ENCODE measurements around the gene AFG1L.
"Not testable (repeated sequence)": the region's sequence is repeated elsewhere in the genome, so short reads cannot be mapped to it uniquely, and the experiment has no call there.

The AFG1L gene

DNA sequence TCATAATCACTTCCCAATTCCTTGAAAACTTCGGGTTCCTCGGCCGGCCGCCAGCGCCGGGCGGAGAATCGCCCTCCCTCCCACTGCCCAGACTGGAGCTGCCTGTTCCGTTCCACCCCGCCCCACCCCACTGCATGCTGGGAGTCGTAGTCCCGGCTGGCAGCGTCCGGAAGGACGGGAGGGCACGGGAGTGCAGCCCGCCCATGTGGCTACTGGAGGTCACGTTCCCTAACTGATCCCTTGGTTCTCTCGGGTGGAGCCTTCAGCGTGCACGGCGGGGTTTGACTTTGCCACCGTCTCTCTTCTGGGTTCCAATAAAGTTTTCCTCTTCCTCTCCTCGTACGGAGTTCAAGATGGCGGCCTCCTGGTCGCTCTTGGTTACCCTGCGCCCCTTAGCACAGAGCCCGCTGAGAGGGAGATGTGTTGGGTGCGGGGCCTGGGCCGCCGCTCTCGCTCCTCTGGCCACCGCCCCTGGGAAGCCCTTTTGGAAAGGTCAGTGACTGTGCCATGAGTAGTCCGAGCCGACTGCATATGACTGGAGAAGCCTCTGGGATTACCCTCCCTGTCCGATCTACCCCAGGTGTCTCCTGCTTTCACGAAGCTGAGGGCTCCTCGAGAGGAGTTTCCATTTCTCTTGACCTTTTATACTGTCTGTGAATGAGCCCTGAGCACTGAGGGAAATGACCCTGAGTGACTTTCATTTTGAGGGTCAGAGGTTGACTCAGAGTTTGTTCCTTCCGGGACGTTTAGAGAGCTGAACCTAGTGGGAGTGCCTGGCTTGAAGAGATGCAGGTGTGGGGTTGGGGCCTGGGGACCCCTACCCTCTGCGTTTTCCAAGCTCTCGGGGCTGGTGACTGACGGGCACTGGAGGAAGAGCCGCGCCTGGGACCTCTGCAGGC, at the start of gene AFG1L:
TSS of gene AFG1L (plus strand) at position 328 of the 899 bp plus-strand sequence. CDS start at position 354, 26 bp downstream.
- Mint-ChIP-seq H3K4me1 (peaks cover 19% of the 10 kb centered on the region), H3K9me3 (no peaks in the 10 kb centered on the region), H3K27ac (peak within 1 kb of the TSS; percentile 100), H3K36me3 (peaks cover 15% of the 10 kb centered on the region), H3K4me3 (peak within 1 kb of the TSS; percentile 96)
- ATAC-seq, result peak; percentile 96
- DNase-seq (ENCODE audit: low spot score in 2 of 2), result peak; percentile 78 to 95

DNA sequence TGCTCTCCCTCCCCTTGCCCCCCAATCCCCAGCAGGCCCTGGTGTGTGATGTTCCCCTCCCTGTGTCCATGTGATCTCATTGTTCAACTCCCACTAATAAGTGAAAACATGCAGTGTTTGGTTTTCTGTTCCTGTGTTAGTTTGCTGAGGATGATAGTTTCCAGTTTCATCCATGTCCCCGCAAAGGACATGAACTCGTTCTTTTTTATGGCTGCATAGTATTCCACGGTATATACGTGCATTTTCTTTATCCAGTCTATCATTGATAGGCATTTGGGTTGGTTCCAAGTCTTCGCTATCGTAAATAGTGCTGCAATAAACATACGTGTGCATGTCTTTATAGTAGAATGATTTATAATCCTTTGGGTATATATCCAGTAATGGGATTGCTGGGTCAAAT, 49.8 kb upstream of the AFG1L start:
- H3K4me1 Mint-ChIP-seq, result peaks cover 20% of the 10 kb centered on the region
- H3K9me3 Mint-ChIP-seq; H3K4me3 Mint-ChIP-seq; DNase-seq (ENCODE audit: low spot score in 2 of 2); H3K27ac Mint-ChIP-seq; ATAC-seq: not testable (repeated sequence)
- H3K36me3 Mint-ChIP-seq, result peaks cover 29% of the 10 kb centered on the region

DNA sequence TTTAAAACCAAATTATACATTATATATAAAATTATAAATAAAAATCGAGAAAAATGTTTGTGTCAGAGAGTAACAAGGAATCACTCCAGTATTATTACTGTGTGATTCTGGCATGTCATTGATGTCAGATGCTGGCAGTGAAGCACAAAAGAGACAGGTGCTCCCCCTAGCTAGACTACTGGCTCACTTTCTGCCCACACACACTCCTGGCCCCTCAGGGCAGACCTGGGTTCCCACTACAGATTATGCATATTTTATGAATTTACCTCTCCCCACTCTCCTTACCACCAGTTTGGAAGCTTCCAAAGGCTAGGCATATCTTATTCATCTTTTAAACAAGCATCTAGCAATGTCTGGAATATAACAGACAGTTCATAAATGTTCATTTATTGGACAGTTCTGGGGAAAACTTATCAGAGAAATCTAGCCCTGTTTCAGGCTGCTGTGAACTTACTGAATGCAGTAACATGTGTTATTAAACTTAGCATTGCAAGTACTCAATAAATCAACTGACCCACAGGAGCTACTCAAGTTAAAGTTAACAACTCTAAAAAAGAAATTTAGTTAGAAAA, 46.8 kb upstream of the AFG1L start:
- Mint-ChIP-seq H3K27ac (no peak overlapping the region), H3K4me1 (peaks cover 12% of the 10 kb centered on the region)
- ATAC-seq, result no peak

DNA sequence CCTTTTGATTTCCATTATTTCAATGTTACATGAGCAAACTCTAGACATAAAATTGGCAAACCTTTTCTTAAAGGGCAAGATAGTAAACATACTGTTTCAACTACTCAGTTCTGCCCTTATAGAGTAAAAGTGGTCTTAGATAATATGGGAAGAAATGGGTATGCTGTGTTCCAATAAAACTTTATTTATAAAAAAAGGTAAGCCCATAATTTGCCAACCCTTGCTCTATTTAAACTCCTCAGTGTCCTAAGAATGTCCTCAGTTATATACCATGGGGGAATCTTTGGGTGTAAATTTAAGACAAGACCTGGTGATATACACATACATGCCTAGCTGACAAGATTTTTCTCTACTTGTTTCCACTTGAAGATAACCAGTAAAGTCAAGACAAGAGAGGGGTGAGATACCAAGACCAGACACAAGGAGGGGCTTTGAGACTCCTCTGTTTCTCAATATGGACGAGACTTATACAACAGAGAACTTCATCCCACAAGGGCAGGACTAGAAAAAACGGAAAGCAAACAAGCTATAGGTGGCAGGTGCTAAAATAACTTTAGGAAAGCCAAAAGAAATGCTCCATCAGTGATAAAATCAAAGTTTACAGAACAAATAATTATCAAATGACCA, 44.5 kb upstream of the AFG1L start:
- peaks cover 40% of the 10 kb centered on the region for H3K36me3 Mint-ChIP-seq
- DNase-seq (ENCODE audit: low spot score in 2 of 2), result no peak
- ATAC-seq, result no peak
- H3K9me3 Mint-ChIP-seq, result no peaks in the 10 kb centered on the region
- peaks cover 29% of the 10 kb centered on the region for H3K4me1 Mint-ChIP-seq
- no peak overlapping the region for H3K27ac Mint-ChIP-seq
- no peak overlapping the region for H3K4me3 Mint-ChIP-seq

More for the DNA sequence above, 46.8 kb upstream of the AFG1L start:
- Mint-ChIP-seq H3K9me3 (no peaks in the 10 kb centered on the region), H3K4me3 (no peak overlapping the region), H3K36me3 (peaks cover 37% of the 10 kb centered on the region)
- DNase-seq (ENCODE audit: low spot score in 2 of 2), result no peak

DNA sequence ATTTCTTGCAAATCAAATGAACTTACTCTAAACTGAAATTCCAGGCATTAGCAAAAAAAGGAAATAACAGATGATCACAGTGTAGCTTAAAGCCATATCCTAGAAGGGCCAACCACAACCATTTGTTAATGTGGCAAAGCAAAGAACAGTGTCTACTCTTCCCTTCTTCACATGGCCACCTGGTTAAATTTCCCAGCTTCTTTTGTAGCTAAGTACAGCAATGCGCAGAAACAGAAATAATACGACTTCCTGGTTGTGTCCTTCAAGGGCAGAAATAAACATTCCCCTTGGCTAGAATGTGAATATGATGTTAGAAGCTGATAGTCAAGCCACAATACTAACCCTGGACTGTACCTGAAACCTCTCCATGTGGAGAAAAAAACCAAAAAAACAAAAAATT, 43.6 kb upstream of the AFG1L start:
- Mint-ChIP-seq H3K4me3 (no peak overlapping the region), H3K4me1 (peaks cover 29% of the 10 kb centered on the region), H3K36me3 (peaks cover 34% of the 10 kb centered on the region), H3K27ac (no peak overlapping the region), H3K9me3 (no peaks in the 10 kb centered on the region)
- ATAC-seq, result no peak
- no peak for DNase-seq (ENCODE audit: low spot score in 2 of 2)

DNA sequence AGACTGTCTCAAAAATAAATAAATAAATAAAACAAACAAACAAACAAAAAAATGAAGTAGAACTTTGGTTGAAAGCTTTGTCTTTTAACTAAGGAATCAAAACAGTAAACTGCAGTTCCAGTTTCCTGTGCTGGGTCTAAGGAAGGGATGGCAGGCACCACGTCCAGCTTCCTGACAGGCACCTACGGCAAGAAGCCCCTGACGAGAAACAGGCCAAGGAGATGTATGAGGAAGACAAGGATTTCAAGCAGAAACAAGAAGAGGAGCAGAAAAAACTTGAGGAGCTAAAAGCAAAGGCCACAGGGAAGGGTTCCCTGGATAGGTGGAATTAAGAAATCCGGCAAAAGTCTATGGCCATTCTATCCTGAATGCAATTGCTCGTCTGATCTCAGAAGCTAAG, 42.8 kb upstream of the AFG1L start:
- Mint-ChIP-seq H3K4me3 (no peak overlapping the region), H3K36me3 (peaks cover 26% of the 10 kb centered on the region), H3K27ac (no peak overlapping the region), H3K4me1 (peaks cover 36% of the 10 kb centered on the region), H3K9me3 (no peaks in the 10 kb centered on the region)
- no peak for ATAC-seq
- no peak for DNase-seq (ENCODE audit: low spot score in 2 of 2)

DNA sequence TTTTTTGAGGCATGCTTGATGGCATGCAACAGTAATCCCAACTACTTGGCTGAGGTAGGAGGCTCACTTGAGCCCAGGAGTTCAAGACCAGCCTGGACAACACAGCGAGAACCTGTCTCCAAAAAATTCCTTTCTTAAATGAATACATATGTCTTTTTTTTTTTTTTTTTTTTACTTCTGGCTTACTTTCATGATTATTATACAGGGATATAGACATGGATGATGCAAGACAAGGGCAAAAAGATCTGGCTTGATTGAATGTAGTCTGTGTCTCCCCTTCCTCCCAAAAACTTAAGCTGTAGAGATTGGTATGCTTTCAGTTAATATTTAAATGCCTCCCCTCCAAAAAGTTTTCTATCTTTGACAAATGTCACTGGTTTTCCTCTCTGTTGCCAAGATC, 41.6 kb upstream of the AFG1L start:
- no peak overlapping the region for H3K27ac Mint-ChIP-seq
- DNase-seq (ENCODE audit: low spot score in 2 of 2) (no peak), ATAC-seq (no peak)
- no peak overlapping the region for H3K4me3 Mint-ChIP-seq
- peaks cover 30% of the 10 kb centered on the region for H3K36me3 Mint-ChIP-seq
- H3K9me3 Mint-ChIP-seq, result no peaks in the 10 kb centered on the region
- peaks cover 34% of the 10 kb centered on the region for H3K4me1 Mint-ChIP-seq

DNA sequence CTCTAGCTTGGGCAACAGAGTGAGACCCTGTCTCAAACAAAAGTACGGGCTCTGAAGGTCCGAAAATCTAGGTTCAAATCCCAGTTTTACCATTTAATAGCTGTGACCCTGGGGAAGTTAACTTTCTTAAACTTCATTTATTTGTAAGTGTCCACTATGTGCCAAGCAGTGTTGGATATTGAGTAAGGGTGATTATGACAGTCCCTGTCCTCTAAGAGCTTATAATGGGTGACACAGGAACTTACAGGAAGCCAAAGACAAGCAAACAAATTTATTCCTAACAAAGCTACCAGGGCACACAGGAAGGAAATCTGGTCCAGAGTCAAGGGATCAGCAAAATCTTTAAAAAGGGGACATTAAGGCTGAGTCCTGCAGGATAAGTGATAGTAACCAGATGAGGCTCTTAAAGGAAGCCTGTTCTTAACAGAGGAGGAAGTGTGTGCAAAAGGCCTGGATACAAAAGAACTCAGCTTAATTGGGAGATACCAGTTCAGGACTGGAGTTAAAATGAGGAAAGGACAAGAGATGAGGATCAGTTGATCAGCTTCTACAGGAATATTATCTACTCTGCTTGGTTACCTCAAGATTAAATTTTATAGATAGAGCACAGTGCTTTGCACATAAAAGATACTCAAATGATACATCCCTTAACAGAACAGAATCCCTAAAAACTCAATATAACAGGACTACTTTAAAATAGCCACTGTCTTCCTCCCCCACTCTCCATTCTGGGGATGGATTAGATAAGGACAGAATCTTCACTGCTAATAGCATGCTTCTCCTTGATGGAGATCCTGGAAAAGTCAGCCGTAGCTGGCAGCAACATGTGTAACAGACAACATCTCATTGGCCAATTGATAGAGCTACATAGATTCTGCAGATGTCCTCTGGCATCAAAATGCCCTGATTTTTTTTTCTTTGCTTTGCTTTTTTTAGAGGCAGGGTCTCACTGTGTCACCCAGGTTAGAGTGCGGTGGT, 40.1 kb upstream of the AFG1L start:
- Mint-ChIP-seq H3K9me3 (no peaks in the 10 kb centered on the region), H3K4me1 (peaks cover 32% of the 10 kb centered on the region), H3K4me3 (no peak overlapping the region), H3K27ac (peak overlapping the region; percentile 18), H3K36me3 (peaks cover 30% of the 10 kb centered on the region)
- no peak for ATAC-seq
- no peak for DNase-seq (ENCODE audit: low spot score in 2 of 2)

DNA sequence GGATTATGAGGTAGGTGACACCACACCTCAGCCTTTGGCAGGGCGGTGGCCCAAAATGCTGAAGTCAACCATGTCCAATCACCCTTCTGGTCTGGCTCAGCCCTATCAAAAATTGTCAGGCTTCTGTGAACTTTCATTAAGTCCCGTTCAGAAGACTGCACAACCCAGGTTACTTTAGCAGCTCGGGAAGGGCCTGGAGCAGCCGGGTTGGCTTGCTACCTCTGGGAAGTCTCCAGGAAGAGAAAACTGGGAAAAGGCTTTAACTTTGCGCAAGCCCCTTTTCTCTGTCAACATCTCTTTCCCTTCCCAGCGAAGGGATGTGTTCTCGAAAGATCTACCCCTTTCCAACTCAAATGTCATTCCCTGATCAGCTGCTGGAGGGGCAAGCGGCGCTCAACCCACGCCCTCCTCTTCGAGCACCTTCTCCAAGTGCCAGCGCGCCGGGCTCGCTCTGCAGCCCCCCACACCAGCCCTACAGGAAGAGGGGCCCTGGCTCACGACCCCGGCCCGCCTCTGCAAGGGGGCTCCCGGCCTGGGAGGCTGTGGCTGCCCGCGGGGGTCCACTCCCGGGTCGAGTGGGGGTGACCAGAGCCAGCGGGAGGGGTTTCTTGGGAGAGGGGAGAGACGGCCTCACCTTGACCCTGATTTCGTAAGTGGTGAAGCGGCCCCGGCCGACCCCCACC, 34.6 kb upstream of the AFG1L start:
- peaks cover 9% of the 10 kb centered on the region for H3K4me1 Mint-ChIP-seq

DNA sequence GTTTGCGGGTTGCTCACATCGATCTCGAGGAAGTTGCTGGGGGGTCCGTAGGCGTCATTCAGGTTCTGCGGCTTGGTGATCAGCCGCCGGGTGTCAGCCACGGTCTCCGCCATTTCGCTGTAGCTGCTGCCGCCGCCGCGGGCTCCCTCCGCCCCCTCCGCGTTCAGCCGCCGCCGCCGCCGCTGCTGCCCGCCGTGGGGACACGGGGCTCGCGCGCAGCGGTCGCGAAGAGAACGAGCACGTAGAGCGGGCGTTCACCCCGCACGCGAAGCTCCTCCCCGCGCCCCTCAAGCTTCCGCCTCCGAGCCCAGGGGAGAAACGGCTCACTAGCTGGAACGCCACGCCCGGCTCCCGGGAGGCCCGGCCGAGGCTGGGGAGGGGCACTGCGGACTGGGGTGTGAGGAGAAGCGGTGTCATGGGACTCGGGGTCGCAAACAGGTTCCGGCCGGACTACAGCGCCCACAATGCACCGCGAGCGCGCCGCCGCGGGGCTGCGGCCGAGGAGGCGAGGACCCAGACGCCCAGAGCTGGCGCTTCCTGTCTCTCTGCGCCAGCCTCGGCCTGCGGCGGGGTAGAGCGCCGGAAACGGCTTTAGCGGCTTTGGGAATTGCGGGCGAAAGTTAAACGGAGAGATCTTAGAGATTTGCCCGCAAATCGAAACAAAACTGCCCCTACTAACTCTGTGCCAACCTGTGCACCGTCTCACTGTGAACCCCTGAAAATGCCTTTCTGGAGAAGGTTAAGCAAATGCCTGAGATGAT, 33.9 kb upstream of the AFG1L start, which contains the start of gene SNX3:
TSS of gene SNX3 (minus strand) at position 232 of the 761 bp plus-strand sequence. CDS start at position 113, 119 bp downstream.
- peak within 1 kb of the TSS; percentile 77 for H3K4me3 Mint-ChIP-seq
- no peaks in the 10 kb centered on the region for H3K9me3 Mint-ChIP-seq
- peaks cover 5% of the 10 kb centered on the region for H3K36me3 Mint-ChIP-seq
- peak within 1 kb of the TSS; percentile 93 for H3K27ac Mint-ChIP-seq
- peaks cover 9% of the 10 kb centered on the region for H3K4me1 Mint-ChIP-seq
- DNase-seq (ENCODE audit: low spot score in 2 of 2), result peak; percentile 82 to 96
- peak; percentile 95 for ATAC-seq

More for the DNA sequence above, 34.6 kb upstream of the AFG1L start:
- DNase-seq (ENCODE audit: low spot score in 2 of 2) (peak in 1 of 2 donors; percentile 2), ATAC-seq (peak; percentile 5)
- Mint-ChIP-seq H3K4me3 (peak overlapping the region; percentile 77), H3K27ac (peak overlapping the region; percentile 93), H3K9me3 (no peaks in the 10 kb centered on the region), H3K36me3 (peaks cover 5% of the 10 kb centered on the region)

DNA sequence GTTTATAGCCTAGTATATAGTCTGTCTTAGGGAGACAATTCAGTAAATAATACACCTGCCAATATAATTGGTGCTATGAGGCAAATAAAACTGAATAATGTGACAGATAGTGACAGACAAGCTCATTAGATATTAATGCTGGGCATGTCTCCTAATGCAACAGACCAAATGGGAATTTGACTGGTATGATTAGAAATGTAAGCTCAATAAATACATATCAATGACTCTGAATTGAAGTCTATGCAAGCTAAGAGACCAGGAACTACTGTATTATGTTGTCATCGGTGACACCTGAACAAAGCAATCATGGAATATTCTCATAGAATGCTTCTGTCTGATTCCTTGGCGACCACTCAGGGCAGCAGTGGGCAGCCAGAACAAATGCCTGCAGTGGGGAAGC, 31.5 kb upstream of the AFG1L start:
- no peak overlapping the region for H3K27ac Mint-ChIP-seq
- ATAC-seq, result no peak
- H3K4me3 Mint-ChIP-seq, result no peak overlapping the region
- H3K36me3 Mint-ChIP-seq, result no peaks in the 10 kb centered on the region
- no peak for DNase-seq (ENCODE audit: low spot score in 2 of 2)
- H3K4me1 Mint-ChIP-seq, result no peaks in the 10 kb centered on the region
- no peaks in the 10 kb centered on the region for H3K9me3 Mint-ChIP-seq

DNA sequence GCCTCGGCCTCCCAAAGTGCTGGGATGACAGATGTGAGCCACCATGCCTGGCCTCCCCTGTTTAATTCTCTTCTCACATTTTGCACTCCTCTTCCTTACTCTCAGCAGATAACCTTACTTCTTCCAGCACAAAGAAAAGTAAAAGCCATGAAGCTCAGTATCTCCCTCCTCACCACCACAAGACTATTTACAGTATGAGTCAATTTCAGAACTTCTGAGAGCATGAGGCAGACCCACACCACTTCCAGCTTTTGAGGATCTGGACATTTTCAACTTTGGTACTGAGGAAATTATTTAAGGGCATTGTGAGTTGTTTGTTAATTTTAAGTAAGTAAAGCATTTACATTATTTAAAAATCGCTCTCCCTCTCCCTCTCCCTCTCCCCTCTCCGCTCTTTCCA, 26.0 kb upstream of the AFG1L start:
- no peak overlapping the region for H3K27ac Mint-ChIP-seq

DNA sequence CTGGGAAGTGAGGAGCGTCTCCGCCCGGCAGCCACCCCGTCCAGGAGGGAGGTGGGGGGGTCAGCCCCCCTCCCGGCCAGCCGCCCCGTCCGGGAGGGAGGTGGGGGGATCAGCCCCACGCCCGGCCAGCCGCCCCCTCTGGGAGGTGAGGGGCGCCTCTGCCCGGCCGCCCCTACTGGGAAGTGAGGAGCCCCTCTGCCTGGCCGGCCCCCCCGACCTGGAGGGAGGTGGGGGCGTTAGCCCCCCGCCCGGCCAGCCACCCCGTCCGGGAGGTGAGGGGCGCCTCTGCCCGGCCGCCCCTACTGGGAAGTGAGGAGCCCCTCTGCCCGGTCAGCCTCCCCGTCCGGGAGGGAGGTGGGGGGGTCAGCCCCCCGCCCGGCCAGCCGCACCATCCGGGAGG, 24.9 kb upstream of the AFG1L start:
- not testable (repeated sequence) for ATAC-seq

More for the DNA sequence above, 26.0 kb upstream of the AFG1L start:
- H3K36me3 Mint-ChIP-seq, result no peaks in the 10 kb centered on the region
- H3K4me1 Mint-ChIP-seq, result no peaks in the 10 kb centered on the region
- ATAC-seq (no peak), DNase-seq (ENCODE audit: low spot score in 2 of 2) (no peak)
- no peak overlapping the region for H3K4me3 Mint-ChIP-seq
- H3K9me3 Mint-ChIP-seq, result no peaks in the 10 kb centered on the region

More for the DNA sequence above, 24.9 kb upstream of the AFG1L start:
- not testable (repeated sequence) for H3K9me3 Mint-ChIP-seq; H3K4me1 Mint-ChIP-seq; H3K4me3 Mint-ChIP-seq; H3K27ac Mint-ChIP-seq; DNase-seq (ENCODE audit: low spot score in 2 of 2); H3K36me3 Mint-ChIP-seq
